GM12878 (cell line): ENCODE measurements around the gene MLXIPL. TPM values are rescaled to one million over a fixed set of nuclear protein-coding genes. Genes with fewer than 3 reads are reported as not detected.

Source experiments
- ATAC-seq: fragments of 200-7000 bp; cut with Tn5 transposase; 3 replicates; pipeline ENCODE4 v1.9.1; 2020; ENCODE audit warnings: mild to moderate bottlenecking, moderate library complexity
- BruUV-seq: library from RNA; stranded (reverse); fragments of 400-500 nt; replicated peaks from 2 replicates; lab custom pipeline; 2021; lab: Mats Ljungman, UMichigan
- CTCF ChIA-PET: fragments of 300-600 bp; sonication (Branson Sonifier 250); formaldehyde crosslinking; extraction: SDS; loops from one replicate; lab custom pipeline; 2021; ENCODE audit warnings: inconsistent platforms; lab: Yijun Ruan, JAX
- POLR2A ChIA-PET: fragments of 350-600 bp; formaldehyde crosslinking; extraction: SDS; loops from one replicate; lab custom pipeline; 2021; ENCODE audit warnings: inconsistent platforms; lab: Charles Lee
- RAD21 ChIA-PET: fragments of 300-600 bp; sonication (Branson Sonifier 250); formaldehyde crosslinking; loops from one replicate; lab custom pipeline; 2023; ENCODE audit warnings: antibody characterized with exemption; ENCODE audit not compliant: unreplicated experiment; lab: Charles Lee
- SMC1A ChIA-PET: fragments of 300-600 bp; sonication (Branson Sonifier 250); formaldehyde crosslinking; loops from one replicate; lab custom pipeline; 2023; ENCODE audit not compliant: unreplicated experiment, uncharacterized antibody; lab: Charles Lee
- DNase-seq: peaks from one replicate; pipeline ENCODE4 v3.0.0-alpha.2; 2011; ENCODE audit warnings: low read depth, low spot score
- FAIRE-seq: peaks from 3 replicates; lab custom pipeline; 2011; peaks lifted over from hg19 to GRCh38; lab: Jason Lieb, UNC
- H2AFZ ChIP-seq: 2 replicates; pipeline ENCODE4 v1.6.0; 2011; ENCODE audit warnings: low read depth, low read length, control low read depth; ENCODE audit not compliant: control insufficient read depth
- H3K27ac ChIP-seq: 2 replicates; pipeline ENCODE4 v1.5.1; 2011; ENCODE audit warnings: control low read depth; ENCODE audit not compliant: control insufficient read depth, insufficient read depth
- H3K27me3 ChIP-seq, 2 experiments: replicated peaks in 1 of 2; 2 replicates each; pipeline versions ENCODE4 v1.6.0 to v1.6.1; 2011; ENCODE audit warnings: low read length in 1 of 2; ENCODE audit not compliant: control insufficient read depth in 2 of 2, insufficient read depth in 2 of 2
- H3K36me3 ChIP-seq, 2 experiments: 2 replicates each; pipeline ENCODE4 v1.5.1; 2011; ENCODE audit warnings: low read length in 1 of 2; ENCODE audit not compliant: control insufficient read depth in 2 of 2, insufficient read depth in 2 of 2
- H3K4me1 ChIP-seq: 2 replicates; pipeline ENCODE4 v1.6.1; 2011; ENCODE audit warnings: mild to moderate bottlenecking, low read length, moderate library complexity, mixed read lengths; ENCODE audit not compliant: control insufficient read depth, insufficient read depth
- H3K4me2 ChIP-seq: 2 replicates; pipeline ENCODE4 v1.6.0; 2011; ENCODE audit warnings: control low read depth; ENCODE audit not compliant: control insufficient read depth, insufficient read depth
- H3K4me3 ChIP-seq: fragments of 200-600 bp; sonication (generic); 2 replicates; pipeline ENCODE4 v1.5.1; 2016
- H3K79me2 ChIP-seq: 2 replicates; pipeline ENCODE4 v1.6.0; 2011; ENCODE audit warnings: low read length; ENCODE audit not compliant: control insufficient read depth, insufficient read depth
- H3K9ac ChIP-seq: 2 replicates; pipeline ENCODE4 v1.8.0; 2011; ENCODE audit warnings: low read length, control low read depth, mixed read lengths; ENCODE audit not compliant: control insufficient read depth, insufficient read depth
- H3K9me3 ChIP-seq: replicated peaks from 3 replicates; pipeline ENCODE4 v1.5.1; 2011; ENCODE audit warnings: mild to moderate bottlenecking, low read length; ENCODE audit not compliant: control insufficient read depth, insufficient read depth
- H4K20me1 ChIP-seq: 2 replicates; pipeline ENCODE4 v1.6.0; 2011; ENCODE audit not compliant: control insufficient read depth, insufficient read depth
- CEBPZ ChIP-seq: fragments of 150-350 bp; IDR thresholded peaks from 2 replicates; pipeline ENCODE4 v1.6.1; 2016; ENCODE audit warnings: low read depth, low read length
- E2F4 ChIP-seq: IDR thresholded peaks from 2 replicates; pipeline ENCODE4 v1.6.1; 2012; ENCODE audit warnings: low read depth, low read length, improper control_type of control experiment
- E4F1 ChIP-seq: fragments of 450-650 bp; IDR thresholded peaks from 2 replicates; pipeline ENCODE4 v1.6.1; 2018; ENCODE audit warnings: borderline replicate concordance, mild to moderate bottlenecking; ENCODE audit not compliant: partially characterized antibody
- MYC ChIP-seq: IDR thresholded peaks from 2 replicates; pipeline ENCODE4 v1.6.1; 2011; ENCODE audit warnings: mild to moderate bottlenecking, low read length, moderate library complexity, inconsistent platforms; ENCODE audit not compliant: insufficient read depth, insufficient replicate concordance, insufficient read length, severe bottlenecking
- NR2C1 ChIP-seq: fragments of 450-650 bp; IDR thresholded peaks from 2 replicates; pipeline ENCODE4 v1.6.1; 2017; ENCODE audit warnings: antibody characterized with exemption, mild to moderate bottlenecking, moderate library complexity
- SIN3A ChIP-seq: IDR thresholded peaks from 2 replicates; pipeline ENCODE4 v1.6.1; 2012; ENCODE audit warnings: low read depth, low read length, improper control_type of control experiment
- ZBTB40 ChIP-seq: fragments of 450-650 bp; IDR thresholded peaks from 2 replicates; pipeline ENCODE4 v1.6.1; 2016; ENCODE audit warnings: mild to moderate bottlenecking, moderate library complexity, borderline replicate concordance
- WGBS: methylation state at CpG from one replicate; pipeline ENCODE4 v1.1.6; 2016; ENCODE audit warnings: low lambda C conversion rate; ENCODE audit not compliant: insufficient replicate concordance, insufficient coverage; ENCODE audit errors: missing lambda C conversion rate; 5-methylcytosine and 5-hydroxymethylcytosine counted together
- in situ Hi-C: fragments of 300-500 bp; cut with MboI; formaldehyde crosslinking; loops from 9 replicates; pipeline ENCODE4 v1.14.3; 2018; ENCODE audit warnings: mixed read lengths
- intact Hi-C: fragments of 100-400 bp; cut with micrococcal nuclease; formaldehyde crosslinking; loops from one replicate; pipeline ENCODE4 v1.14.2; 2022; ENCODE audit not compliant: unreplicated experiment
- polyA plus RNA-seq, 11 experiments: library from polyadenylated mRNA; depleted of rRNA in 4 of 11; unstranded in 6 of 11; stranded (reverse) in 5 of 11; fragments of >200 nt; fragmentation: Nextera tagmentation in 4 of 11; fragmentation: Illumina TruSeq in 1 of 11; extraction: Ambion mirVana in 4 of 11; extraction: Trizol in 1 of 11; gene quantifications; 1 replicate in 1 of 11; 2 replicates in 10 of 11; pipeline versions ENCODE4 v1.2.1 to v1.2.3, GENCODE V29; 2011 to 2016; ENCODE audit warnings: inconsistent platforms in 2 of 11, missing spikeins in 2 of 11, low read depth in 1 of 11
- total RNA-seq, 4 experiments: library from RNA; depleted of rRNA in 3 of 4; stranded (reverse); fragments of >200 nt in 3 of 4; fragmentation: Illumina TruSeq in 1 of 4; extraction: Trizol in 1 of 4; gene quantifications; 2 replicates each; pipeline versions ENCODE4 v1.2.1 to v1.2.3, GENCODE V29; 2013 to 2021

Gene MLXIPL
- total and polyA plus RNA-seq, 10 of the 15 experiments (the other 5 are each of a cell fraction or from before 2014, with no cell fraction given): 0.21 TPM; not detected in 9

GRCh38 chr7:73557397-73558257 is 66.7 kb downstream of the MLXIPL start, which contains the start of gene BCL7B (continued):
- TF ChIP-seq ZBTB40 (peak; percentile 34; the same call in 1 of the 2 replicates), SIN3A (no peak)

GRCh38 chr7:73557108-73557396 is 67.3 kb downstream of the MLXIPL start:
- H3K36me3 ChIP-seq: no peaks in the 10 kb centered on the region
- peaks cover 18% of the 10 kb centered on the region for H3K4me1 ChIP-seq
- ChIA-PET SMC1A (interaction anchor here (1.1 to 1.5 kb wide), 3 partner anchors 9 to 36 kb away, joined by 3 to 5 read pairs (median 4); no protein-coding TSS in a partner anchor), RAD21 (interaction anchor here (0.6 to 4.1 kb wide), 5 partner anchors 21 to 60 kb away, joined by 3 to 21 read pairs (median 4); partner anchors contain the start of genes BAZ1B and TBL2), CTCF (interaction anchor here (1.5 to 1.8 kb wide), 2 partner anchors 31 to 35 kb away, joined by 4 to 8 read pairs; partner anchors contain the start of gene BAZ1B), POLR2A (interaction anchor here (0.6 to 3.7 kb wide), 5 partner anchors 10 to 39 kb away, joined by 3 to 41 read pairs (median 3); partner anchors contain the start of genes BAZ1B and TBL2)
- no TSS peak for BruUV-seq
- DNase-seq: peak; percentile 47
- peak overlapping the region; percentile 91 for H3K9ac ChIP-seq
- peak; percentile 38 for FAIRE-seq
- no peaks in the 10 kb centered on the region for H3K9me3 ChIP-seq
- no peaks in the 10 kb centered on the region for H3K27me3 ChIP-seq
- H4K20me1 ChIP-seq: no peaks in the 10 kb centered on the region
- H3K4me3 ChIP-seq: peak overlapping the region; percentile 98
- peaks cover 36% of the 10 kb centered on the region for H3K79me2 ChIP-seq
- peak overlapping the region; percentile 70; the same call in 1 of the 2 replicates for H2AFZ ChIP-seq
- intact Hi-C loops (loop anchor here (1.0 to 2.0 kb wide), 2 partner anchors 22 to 35 kb away; partner anchors contain the start of genes BAZ1B and TBL2), in situ Hi-C loops (no loop called here)
- peak overlapping the region; percentile 97 for H3K27ac ChIP-seq
- WGBS: 0% methylated on average over 4 of the region's 36 CpGs
- peak overlapping the region; percentile 72 for H3K4me2 ChIP-seq
- peak; percentile 98 for ATAC-seq
- TF ChIP-seq E4F1 (no peak), MYC (peak; percentile 36), CEBPZ (no peak), NR2C1 (peak; percentile 95), E2F4 (no peak)
